Brain microvascular endothelial cell (primary cell): ENCODE results near the gene SIAH1.

Source experiments
- DNase-seq: peaks from one replicate; pipeline ENCODE4 v3.0.0-alpha.2; 2020
- H3K27ac ChIP-seq: fragments of 250-450 bp; sonication (Bioruptor Pico); 2 replicates; pipeline ENCODE4 v1.5.1; 2020; ENCODE audit warnings: mild to moderate bottlenecking, moderate library complexity
- H3K27me3 ChIP-seq: fragments of 250-450 bp; sonication (Bioruptor Pico); replicated peaks from 2 replicates; pipeline ENCODE4 v1.5.1; 2020; ENCODE audit warnings: mild to moderate bottlenecking
- H3K36me3 ChIP-seq: fragments of 250-450 bp; sonication (Bioruptor Pico); replicated peaks from 2 replicates; pipeline ENCODE4 v1.5.1; 2020; ENCODE audit warnings: mild to moderate bottlenecking
- H3K4me3 ChIP-seq: 2 replicates; pipeline ENCODE4 v1.5.1; 2011; ENCODE audit warnings: low read depth, mild to moderate bottlenecking, control low read depth, low read length, moderate library complexity
- in situ Hi-C: cut with HindIII; loops from 2 replicates; pipeline ENCODE4 v1.10.0; 2017; ENCODE audit warnings: low sequenced_read_pairs, low pct_ligation_motif_present
- TF ChIP-seq, protein P1 (sequence below): IDR thresholded peaks from 2 replicates; pipeline ENCODE4 v1.5.1; 2011; ENCODE audit warnings: low read depth, mild to moderate bottlenecking, moderate library complexity, low read length, control low read depth, inconsistent platforms; ENCODE audit errors: missing control alignments

Gene SIAH1, protein sequence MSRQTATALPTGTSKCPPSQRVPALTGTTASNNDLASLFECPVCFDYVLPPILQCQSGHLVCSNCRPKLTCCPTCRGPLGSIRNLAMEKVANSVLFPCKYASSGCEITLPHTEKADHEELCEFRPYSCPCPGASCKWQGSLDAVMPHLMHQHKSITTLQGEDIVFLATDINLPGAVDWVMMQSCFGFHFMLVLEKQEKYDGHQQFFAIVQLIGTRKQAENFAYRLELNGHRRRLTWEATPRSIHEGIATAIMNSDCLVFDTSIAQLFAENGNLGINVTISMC

DNA sequence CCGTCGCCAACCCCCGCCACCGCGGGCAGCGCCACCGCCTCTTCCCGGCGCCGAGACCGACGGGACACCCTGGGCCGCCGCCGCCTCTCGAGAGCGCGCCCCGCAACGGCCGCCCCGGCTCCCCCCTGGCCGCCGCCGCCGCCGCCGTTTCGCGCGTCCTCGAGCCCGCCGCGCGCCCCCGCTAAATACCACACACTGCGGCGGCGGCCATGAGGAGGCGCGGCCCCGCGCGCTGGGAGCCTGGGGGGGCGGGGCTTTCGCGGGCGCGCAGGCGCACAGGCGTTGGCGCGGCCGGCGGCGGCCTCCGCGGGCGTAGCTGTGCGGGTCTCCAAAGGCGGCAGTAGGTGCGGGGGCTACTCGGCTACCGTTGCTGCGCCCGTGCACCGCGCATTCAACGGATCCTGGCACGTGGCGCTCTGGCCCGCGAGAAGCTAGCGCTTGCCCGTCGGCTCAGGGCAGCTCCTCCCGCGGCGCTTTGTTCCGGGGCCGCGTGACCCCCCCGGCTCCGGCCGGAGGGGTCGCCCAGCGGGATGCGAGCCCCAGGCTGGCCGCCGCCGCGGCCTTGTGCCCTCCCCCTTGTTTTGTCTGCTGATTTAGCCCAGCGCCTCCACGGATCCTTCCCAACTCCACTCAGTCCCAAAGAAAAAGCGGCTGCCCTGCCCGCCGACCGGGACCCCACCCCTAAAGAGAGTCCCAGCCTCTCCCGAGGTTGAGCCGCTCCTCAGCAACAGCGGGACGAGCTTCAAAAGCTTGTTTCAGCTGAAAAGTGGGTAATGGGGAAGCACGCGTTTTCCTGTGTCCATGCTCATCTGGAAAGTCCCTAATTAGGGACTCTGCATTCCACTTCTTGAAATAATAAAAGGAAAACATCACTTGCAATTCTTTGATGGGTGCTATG, at the start of gene SIAH1:
Gene SIAH1, minus strand, starts transcription at position 161 of the 898 bp plus-strand sequence. CDS start 22,985 bp downstream, outside the sequence.
- Histone ChIP-seq H3K4me3 (peak within 1 kb of the TSS; percentile 77), H3K27me3 (no peaks in the 10 kb centered on the region), H3K36me3 (no peaks in the 10 kb centered on the region), H3K27ac (peak within 1 kb of the TSS; percentile 95)
- in situ Hi-C loops, result no loop called here
- DNase-seq, result peak; percentile 51
- TF ChIP-seq, protein P1, sequence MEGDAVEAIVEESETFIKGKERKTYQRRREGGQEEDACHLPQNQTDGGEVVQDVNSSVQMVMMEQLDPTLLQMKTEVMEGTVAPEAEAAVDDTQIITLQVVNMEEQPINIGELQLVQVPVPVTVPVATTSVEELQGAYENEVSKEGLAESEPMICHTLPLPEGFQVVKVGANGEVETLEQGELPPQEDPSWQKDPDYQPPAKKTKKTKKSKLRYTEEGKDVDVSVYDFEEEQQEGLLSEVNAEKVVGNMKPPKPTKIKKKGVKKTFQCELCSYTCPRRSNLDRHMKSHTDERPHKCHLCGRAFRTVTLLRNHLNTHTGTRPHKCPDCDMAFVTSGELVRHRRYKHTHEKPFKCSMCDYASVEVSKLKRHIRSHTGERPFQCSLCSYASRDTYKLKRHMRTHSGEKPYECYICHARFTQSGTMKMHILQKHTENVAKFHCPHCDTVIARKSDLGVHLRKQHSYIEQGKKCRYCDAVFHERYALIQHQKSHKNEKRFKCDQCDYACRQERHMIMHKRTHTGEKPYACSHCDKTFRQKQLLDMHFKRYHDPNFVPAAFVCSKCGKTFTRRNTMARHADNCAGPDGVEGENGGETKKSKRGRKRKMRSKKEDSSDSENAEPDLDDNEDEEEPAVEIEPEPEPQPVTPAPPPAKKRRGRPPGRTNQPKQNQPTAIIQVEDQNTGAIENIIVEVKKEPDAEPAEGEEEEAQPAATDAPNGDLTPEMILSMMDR, result no peak

DNA sequence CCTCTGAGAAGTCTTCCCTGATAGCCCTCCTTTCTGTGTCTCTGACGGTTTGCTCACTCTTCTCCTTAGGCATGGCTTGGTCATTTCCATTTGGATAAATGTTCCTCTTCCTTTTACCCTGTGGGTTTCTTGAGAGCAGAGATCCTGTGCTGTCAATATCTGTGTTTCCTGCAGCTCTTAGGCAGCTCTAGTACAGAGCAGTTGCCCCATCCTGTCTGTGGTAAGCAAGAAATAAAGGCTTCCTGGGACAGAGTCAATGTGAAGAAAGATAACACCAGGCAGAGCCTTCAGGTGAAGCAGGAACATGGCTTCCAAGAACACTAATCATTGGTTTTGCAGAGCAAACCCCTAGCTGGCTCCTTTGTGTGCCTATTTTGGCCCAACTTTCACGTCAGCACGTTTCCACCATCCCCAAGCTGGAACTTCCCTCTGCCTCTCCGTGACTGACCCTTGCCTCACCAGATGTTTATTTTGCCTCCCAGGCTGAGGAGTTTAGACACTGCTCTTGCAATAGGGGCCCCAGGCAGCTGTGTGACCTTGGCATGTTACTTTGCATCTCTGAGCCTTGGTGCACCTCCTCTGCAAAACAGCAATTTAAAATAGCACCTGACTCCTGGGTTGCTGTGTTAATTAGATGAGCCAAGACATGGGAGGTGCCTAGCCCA, 49.6 kb upstream of the SIAH1 start:
- DNase-seq, result peak; percentile 70
- Histone ChIP-seq H3K36me3 (no peaks in the 10 kb centered on the region), H3K27me3 (no peaks in the 10 kb centered on the region), H3K27ac (no peak overlapping the region), H3K4me3 (no peak overlapping the region)
- in situ Hi-C loops, result no loop called here
- TF ChIP-seq, protein P1, result no peak

DNA sequence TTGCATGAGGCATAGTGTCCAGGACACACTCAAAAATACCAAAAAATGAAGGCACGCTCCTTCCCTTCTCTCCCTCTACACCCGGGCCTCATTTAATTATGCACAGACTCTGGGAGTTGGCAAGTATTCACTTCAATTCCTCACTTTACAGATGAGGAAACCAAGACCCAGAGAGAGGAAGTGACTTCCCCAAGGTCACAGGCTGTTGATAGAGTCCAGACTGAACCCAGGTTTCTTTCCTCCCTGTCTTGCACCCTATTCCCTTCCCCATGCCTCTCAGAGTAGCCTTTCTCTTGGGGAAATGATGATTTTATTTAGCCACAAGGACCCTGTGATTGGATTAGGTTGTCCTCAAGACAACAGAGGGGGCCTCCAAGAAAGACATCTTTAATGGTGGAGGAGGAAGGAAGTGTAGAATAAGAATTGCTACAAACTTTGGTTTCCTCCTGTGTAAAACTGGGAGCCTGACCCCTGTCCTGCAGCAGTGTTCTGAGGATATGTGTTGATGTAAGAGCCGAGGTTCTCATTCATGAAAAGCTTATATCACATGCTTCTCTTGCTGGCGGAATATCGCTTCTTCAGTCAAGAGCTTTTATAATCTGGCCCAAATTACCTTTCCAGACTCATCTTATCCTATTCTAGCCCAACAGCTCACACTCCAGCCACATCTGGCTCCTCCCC, 48.8 kb upstream of the SIAH1 start:
- Histone ChIP-seq H3K27me3 (no peaks in the 10 kb centered on the region), H3K36me3 (no peaks in the 10 kb centered on the region), H3K27ac (no peak overlapping the region), H3K4me3 (no peak overlapping the region)
- in situ Hi-C loops, result no loop called here
- no peak for DNase-seq
- TF ChIP-seq, protein P1, result no peak

DNA sequence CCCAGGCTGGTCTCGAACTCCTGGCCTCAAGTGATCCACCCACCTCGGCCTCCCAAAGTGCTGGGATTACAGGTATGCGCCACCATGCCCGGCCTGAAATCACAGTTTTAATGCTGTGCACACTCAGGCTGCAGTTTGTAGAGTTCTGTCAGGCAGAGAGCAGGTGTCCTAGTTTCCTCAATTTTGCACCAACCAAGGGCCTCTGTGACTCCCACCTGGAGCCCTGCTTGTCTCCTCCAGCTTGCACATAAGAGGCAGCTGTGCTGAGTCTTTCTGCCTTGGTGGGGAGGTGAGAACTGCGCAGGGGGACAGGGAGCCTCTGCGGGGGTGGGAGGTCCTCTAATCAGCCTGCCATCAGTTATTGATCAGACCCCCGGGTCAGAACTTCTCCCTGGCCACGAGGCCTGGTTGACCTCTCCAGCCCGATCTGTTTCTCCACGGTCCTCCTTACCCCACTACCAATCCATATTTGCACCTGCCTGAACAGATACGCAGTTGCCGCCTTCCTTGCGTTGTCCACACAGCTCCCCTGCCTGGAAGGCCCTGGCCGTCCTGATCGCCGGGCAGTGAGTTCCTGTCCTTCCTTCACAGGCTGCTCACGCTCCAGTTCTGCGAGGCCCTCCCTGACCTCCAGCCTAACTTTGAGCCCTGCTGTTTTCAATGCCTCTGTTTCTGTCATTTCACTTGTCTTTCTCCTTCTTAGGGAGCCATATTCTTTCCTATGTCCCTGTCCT, 48.1 kb upstream of the SIAH1 start:
- DNase-seq, result no peak
- no peaks in the 10 kb centered on the region for H3K27me3 ChIP-seq
- no peak overlapping the region for H3K27ac ChIP-seq
- H3K36me3 ChIP-seq, result no peaks in the 10 kb centered on the region
- TF ChIP-seq, protein P1, result no peak
- in situ Hi-C loops, result no loop called here
- H3K4me3 ChIP-seq, result no peak overlapping the region

DNA sequence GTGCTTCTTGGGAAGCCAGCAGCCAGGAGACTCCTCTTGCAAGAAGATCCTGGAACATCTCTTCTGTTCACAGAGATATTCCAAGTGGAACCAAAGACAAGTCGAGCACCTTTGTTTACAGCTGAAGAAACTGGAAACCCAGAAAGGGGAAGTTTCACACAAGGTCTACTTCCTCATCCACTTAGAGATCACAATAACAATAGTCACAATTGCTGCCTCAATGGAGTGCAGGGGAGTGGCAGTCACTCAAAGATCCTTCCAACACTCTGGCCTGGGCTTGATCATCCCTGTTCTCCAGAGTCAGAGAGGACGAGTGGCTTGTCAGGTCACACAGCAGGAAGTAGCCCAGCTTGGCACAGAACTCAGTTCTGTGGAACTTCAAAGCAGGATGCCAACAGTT, 46.9 kb upstream of the SIAH1 start:
- TF ChIP-seq, protein P1, result no peak
- DNase-seq, result no peak
- no peaks in the 10 kb centered on the region for H3K36me3 ChIP-seq
- no peak overlapping the region for H3K27ac ChIP-seq
- no peaks in the 10 kb centered on the region for H3K27me3 ChIP-seq
- no peak overlapping the region for H3K4me3 ChIP-seq
- in situ Hi-C loops, result no loop called here
